Panc1 (cell line): Measurements from ENCODE around the gene CEBPE. TPM values are rescaled to one million over a fixed set of nuclear protein-coding genes. Genes with fewer than 3 reads are reported as not detected.

Source experiments
- ATAC-seq: fragments of 200-7000 bp; cut with Tn5 transposase; 2 replicates; pipeline ENCODE4 v1.9.1; 2020; ENCODE audit warnings: mild to moderate bottlenecking, moderate library complexity
- BruUV-seq: library from RNA; stranded (reverse); fragments of 400-500 nt; replicated peaks from 2 replicates; lab custom pipeline; 2021; lab: Mats Ljungman, UMichigan
- CTCF ChIA-PET: fragments of 300-600 bp; sonication (Branson Sonifier 250); formaldehyde crosslinking; loops from one replicate; lab custom pipeline; 2022; ENCODE audit warnings: antibody characterized with exemption; lab: Charles Lee
- POLR2A ChIA-PET: fragments of 300-600 bp; sonication (Branson Sonifier 250); formaldehyde crosslinking; loops from one replicate; lab custom pipeline; 2022; ENCODE audit warnings: antibody characterized with exemption; lab: Charles Lee
- DNase-seq: peaks from one replicate; pipeline ENCODE4 v3.0.0-alpha.2; 2010; ENCODE audit warnings: low read depth, low spot score
- H3K27ac ChIP-seq: 2 replicates; pipeline ENCODE4 v1.5.1; 2011; ENCODE audit warnings: mild to moderate bottlenecking, low read length, inconsistent platforms
- H3K27me3 ChIP-seq: fragments of 200-500 bp; sonication (Bioruptor generic); 2 replicates; pipeline ENCODE4 v1.6.0; 2014; ENCODE audit warnings: low read length, inconsistent platforms; ENCODE audit not compliant: control insufficient read depth, insufficient read depth
- H3K36me3 ChIP-seq: fragments of 200-500 bp; sonication (Bioruptor generic); 2 replicates; pipeline ENCODE4 v1.5.1; 2014; ENCODE audit warnings: inconsistent platforms, mild to moderate bottlenecking, low read length, moderate library complexity; ENCODE audit not compliant: control insufficient read depth, insufficient read depth
- H3K4me1 ChIP-seq: 2 replicates; pipeline ENCODE4 v1.5.1; 2011; ENCODE audit warnings: inconsistent platforms, mild to moderate bottlenecking, low read length, moderate library complexity; ENCODE audit not compliant: control insufficient read depth, insufficient read depth
- H3K4me3 ChIP-seq, 2 experiments: 2 replicates each; pipeline ENCODE4 v1.5.1; 2011 to 2012; ENCODE audit warnings: low read depth in 2 of 2, low read length in 2 of 2, mild to moderate bottlenecking in 2 of 2, inconsistent platforms in 1 of 2, moderate library complexity in 1 of 2
- H3K9me3 ChIP-seq: fragments of 200-500 bp; sonication (Bioruptor generic); 2 replicates; pipeline ENCODE4 v1.5.1; 2014; ENCODE audit warnings: low read depth, mild to moderate bottlenecking, inconsistent platforms, low read length, moderate library complexity; ENCODE audit not compliant: control insufficient read depth, insufficient read depth
- CTCF ChIP-seq: fragments of 450-650 bp; IDR thresholded peaks from 2 replicates; pipeline ENCODE4 v1.5.1; 2017; ENCODE audit warnings: mild to moderate bottlenecking
- POLR2AphosphoS5 ChIP-seq: IDR thresholded peaks from 2 replicates; pipeline ENCODE4 v1.6.1; 2012; ENCODE audit warnings: mild to moderate bottlenecking, low read depth, low read length, moderate library complexity
- REST ChIP-seq, 2 experiments: IDR thresholded peaks; 2 replicates each; pipeline ENCODE4 v1.6.1; 2011 to 2012; ENCODE audit warnings: low read depth in 2 of 2, control low read depth in 1 of 2, low read length in 1 of 2, mild to moderate bottlenecking in 1 of 2, moderate library complexity in 1 of 2; ENCODE audit not compliant: insufficient read depth in 1 of 2
- SIN3A ChIP-seq: IDR thresholded peaks from 2 replicates; pipeline ENCODE4 v1.6.1; 2012; ENCODE audit warnings: low read depth, mild to moderate bottlenecking, low read length, moderate library complexity, borderline replicate concordance; ENCODE audit not compliant: insufficient read depth
- TCF7L2 ChIP-seq: IDR thresholded peaks from 2 replicates; pipeline ENCODE4 v1.6.1; 2011; ENCODE audit warnings: mild to moderate bottlenecking, low read depth, low read length, inconsistent platforms
- in situ Hi-C: cut with HindIII; loops from 2 replicates; pipeline ENCODE4 v1.10.0; 2016; ENCODE audit warnings: low sequenced_read_pairs, low pct_unique_long_range_greater_than_20kb
- intact Hi-C: fragments of 100-400 bp; cut with micrococcal nuclease; formaldehyde crosslinking; loops from one replicate; pipeline ENCODE4 v1.10.0; 2022; ENCODE audit not compliant: unreplicated experiment
- total RNA-seq: library from RNA; stranded (reverse); gene quantifications from one replicate; pipeline ENCODE4 v1.2.1, GENCODE V29; 2021; ENCODE audit not compliant: unreplicated experiment

The CEBPE gene
- total RNA-seq, 1 experiment from 2014 or later, result not detected

- Histone ChIP-seq H3K4me1 (no peaks in the 10 kb centered on the region), H3K4me3 (no peak overlapping the region), H3K9me3 (no peaks in the 10 kb centered on the region), H3K27me3 (no peaks in the 10 kb centered on the region; the same call in 1 of the 2 replicates), H3K36me3 (no peaks in the 10 kb centered on the region), H3K27ac (no peak overlapping the region)
- ATAC-seq, result no peak
- TF ChIP-seq REST (IDR thresholded peaks at IDR 0.05; ENCODE audit: insufficient read depth in 1 of 2, low read depth in 2 of 2, low read length in 1 of 2), result no peak
- no peak for TF ChIP-seq SIN3A
- no peak for TF ChIP-seq POLR2AphosphoS5
- TF ChIP-seq CTCF, result no peak
- TF ChIP-seq TCF7L2, result no peak
- intact Hi-C loops (no loop called here), in situ Hi-C loops (no loop called here)
- CTCF ChIA-PET, result no interaction called here
- POLR2A ChIA-PET, result interaction anchor here (0.6 kb wide), 1 partner anchor 9 kb away, joined by 7 read pairs; no protein-coding TSS in a partner anchor
- no TSS peak for BruUV-seq
- DNase-seq, result no peak
Observed at GRCh38 chr14:23142826-23143225, 23.8 kb upstream of the CEBPE start.

GRCh38 chr14:23141706-23142444 is 22.8 kb upstream of the CEBPE start:
- H3K27me3 ChIP-seq, result no peaks in the 10 kb centered on the region; the same call in 1 of the 2 replicates
- DNase-seq, result no peak
- ATAC-seq, result peak; percentile 62; the same call in 1 of the 2 replicates
- no TSS peak for BruUV-seq
- ChIA-PET CTCF (no interaction called here), POLR2A (interaction anchor here (0.6 kb wide), 1 partner anchor 9 kb away, joined by 7 read pairs; no protein-coding TSS in a partner anchor)
- in situ Hi-C loops, result no loop called here
- H3K4me3 ChIP-seq, result no peak overlapping the region
- TF ChIP-seq POLR2AphosphoS5, result no peak
- no peaks in the 10 kb centered on the region for H3K4me1 ChIP-seq
- intact Hi-C loops, result no loop called here
- no peak overlapping the region for H3K27ac ChIP-seq
- no peaks in the 10 kb centered on the region for H3K9me3 ChIP-seq
- no peaks in the 10 kb centered on the region for H3K36me3 ChIP-seq

GRCh38 chr14:23140371-23140770 is 21.3 kb upstream of the CEBPE start:
- CTCF ChIA-PET, result no interaction called here
- no peak for DNase-seq
- BruUV-seq, result no TSS peak
- in situ Hi-C loops, result no loop called here
- no peak overlapping the region for H3K27ac ChIP-seq
- POLR2A ChIA-PET, result interaction anchor here (1.0 kb wide), 1 partner anchor 41 kb away, joined by 4 read pairs; no protein-coding TSS in a partner anchor
- H3K4me3 ChIP-seq, result no peak overlapping the region
- H3K36me3 ChIP-seq, result no peaks in the 10 kb centered on the region
- H3K9me3 ChIP-seq, result no peaks in the 10 kb centered on the region
- no peaks in the 10 kb centered on the region; the same call in 1 of the 2 replicates for H3K27me3 ChIP-seq
- no peak for ATAC-seq
- H3K4me1 ChIP-seq, result no peaks in the 10 kb centered on the region
- intact Hi-C loops, result no loop called here
- TF ChIP-seq TCF7L2, result no peak
- TF ChIP-seq CTCF, result no peak
- TF ChIP-seq POLR2AphosphoS5, result no peak
- no peak for TF ChIP-seq SIN3A
- TF ChIP-seq REST (IDR thresholded peaks at IDR 0.05; ENCODE audit: insufficient read depth in 1 of 2, low read depth in 2 of 2, low read length in 1 of 2), result no peak
